GM21825 (cell line): ENCODE measurements around the gene SPAG9.

Experiments
- ATAC-seq: cut with Tn5 transposase; IDR thresholded peaks from one replicate; pipeline ENCODE4 v1.9.1; 2021; ENCODE audit warnings: mild to moderate bottlenecking, moderate library complexity; ENCODE audit not compliant: unreplicated experiment

SPAG9 gene

GRCh38 chr17:50959341-50959740 is 161.3 kb downstream of the SPAG9 start:
- ATAC-seq, result no peak

DNA sequence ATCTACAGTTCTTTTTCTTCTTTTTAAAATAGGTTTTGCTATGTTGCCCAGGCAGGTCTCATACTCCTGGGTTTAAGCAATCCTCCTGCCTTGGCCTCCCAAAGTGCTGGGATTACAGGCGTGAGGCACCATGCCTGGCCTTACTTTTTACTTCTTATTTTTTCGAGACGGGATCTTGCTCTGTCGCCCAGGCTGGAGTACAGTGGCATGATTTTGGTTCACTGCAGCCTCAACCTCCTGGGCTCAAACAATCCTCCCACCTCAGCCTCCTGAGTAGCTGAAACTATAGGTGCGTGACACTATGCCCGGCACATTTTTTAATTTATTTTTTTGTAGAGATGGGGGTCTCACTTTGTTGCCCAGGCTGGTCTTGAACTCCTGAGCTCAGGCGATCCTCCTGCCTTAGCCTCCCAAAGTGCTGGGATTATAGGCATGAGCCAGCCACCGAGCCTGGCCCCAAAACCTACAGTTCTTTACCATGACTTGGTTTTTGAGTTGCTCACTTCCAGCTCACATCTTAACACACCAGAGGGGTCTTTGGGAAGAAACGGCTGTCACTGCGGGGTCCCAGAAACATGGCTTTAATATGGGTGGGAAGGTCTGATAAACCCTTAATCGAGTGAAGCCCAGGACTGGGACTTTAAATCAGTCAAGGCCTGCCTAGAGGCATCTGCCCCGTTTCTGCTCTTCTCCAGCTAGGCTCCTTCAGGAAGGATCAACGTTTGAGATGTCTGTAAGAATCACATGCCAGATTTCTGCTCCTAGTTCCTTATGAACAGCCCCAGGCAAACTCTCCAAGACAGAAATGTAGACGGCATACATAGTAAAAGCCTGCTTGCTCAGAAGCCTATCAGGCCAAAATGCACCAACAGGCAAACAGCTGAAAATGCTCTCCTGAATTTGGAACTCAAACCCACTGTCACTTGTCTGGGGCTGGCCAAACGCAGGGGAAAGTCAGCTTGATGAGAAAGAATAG is 162.8 kb downstream of the SPAG9 start:
- ATAC-seq, result no peak

GRCh38 chr17:50956750-50957523 is 163.7 kb downstream of the SPAG9 start:
- no peak for ATAC-seq

DNA sequence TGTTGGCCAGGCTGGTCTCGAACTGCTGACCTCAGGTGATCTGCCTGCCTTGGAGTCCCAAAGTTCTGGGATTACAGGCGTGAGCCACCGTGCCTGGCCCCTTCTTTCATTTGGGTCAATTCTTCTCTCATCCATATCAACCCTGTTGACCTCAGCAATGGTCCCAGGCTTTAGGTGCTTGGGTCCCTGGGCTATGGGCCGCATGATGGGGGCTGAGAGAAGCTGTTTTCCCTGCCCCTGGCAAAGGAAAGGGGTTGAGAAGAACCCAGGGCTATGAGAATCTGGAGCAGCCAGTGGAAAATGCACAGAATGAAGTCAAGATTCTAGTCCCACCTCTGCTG is 164.3 kb downstream of the SPAG9 start:
- no peak for ATAC-seq

DNA sequence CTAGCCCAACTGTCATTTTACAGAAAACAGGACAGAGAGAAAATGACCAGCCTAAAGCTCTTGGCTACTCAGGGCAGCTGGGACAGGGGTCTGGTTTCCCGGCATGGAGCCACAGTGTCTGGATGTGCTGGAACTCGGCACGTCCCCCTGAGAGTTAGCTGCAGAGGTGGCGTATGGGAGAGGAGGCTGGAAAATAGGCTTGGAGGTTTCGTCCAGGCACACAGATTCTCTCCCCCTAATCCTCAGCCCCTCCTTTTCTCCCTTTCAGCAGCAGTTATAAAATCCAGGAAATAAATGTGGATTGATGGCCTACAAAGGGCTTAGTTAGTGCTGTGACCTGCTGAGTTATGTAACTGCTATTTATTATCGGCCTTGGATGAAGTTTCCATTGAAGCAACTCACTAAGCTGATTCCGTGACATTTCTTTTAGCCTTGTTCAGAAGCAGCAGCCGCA is 165.0 kb downstream of the SPAG9 start:
- no peak for ATAC-seq

- ATAC-seq, result no peak
Observed at GRCh38 chr17:50955160-50955559, 165.5 kb downstream of the SPAG9 start.

DNA sequence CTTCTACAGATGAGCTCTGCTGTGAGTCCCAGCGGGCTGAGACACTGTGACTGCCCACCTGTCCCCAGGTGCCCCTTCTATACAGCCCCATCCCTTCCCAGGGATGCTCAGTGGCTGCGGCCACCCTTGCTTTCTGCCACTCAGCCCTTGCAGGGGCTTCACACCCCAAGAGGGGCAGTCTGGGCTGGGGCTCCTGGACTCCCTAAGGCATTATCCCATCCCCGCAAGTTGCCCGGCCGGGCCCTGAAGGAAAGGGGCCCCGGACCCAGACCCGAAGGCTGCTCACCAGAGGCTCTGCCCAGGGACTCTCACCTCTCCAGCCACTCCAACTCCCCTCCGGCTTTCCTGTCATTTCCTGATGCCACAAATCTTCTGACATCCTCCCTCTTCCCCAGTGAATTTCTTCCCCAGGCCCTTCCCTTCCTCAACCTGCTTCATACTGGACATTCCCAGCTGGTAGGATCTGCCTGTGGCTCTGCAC is 166.0 kb downstream of the SPAG9 start:
- ATAC-seq, result no peak

DNA sequence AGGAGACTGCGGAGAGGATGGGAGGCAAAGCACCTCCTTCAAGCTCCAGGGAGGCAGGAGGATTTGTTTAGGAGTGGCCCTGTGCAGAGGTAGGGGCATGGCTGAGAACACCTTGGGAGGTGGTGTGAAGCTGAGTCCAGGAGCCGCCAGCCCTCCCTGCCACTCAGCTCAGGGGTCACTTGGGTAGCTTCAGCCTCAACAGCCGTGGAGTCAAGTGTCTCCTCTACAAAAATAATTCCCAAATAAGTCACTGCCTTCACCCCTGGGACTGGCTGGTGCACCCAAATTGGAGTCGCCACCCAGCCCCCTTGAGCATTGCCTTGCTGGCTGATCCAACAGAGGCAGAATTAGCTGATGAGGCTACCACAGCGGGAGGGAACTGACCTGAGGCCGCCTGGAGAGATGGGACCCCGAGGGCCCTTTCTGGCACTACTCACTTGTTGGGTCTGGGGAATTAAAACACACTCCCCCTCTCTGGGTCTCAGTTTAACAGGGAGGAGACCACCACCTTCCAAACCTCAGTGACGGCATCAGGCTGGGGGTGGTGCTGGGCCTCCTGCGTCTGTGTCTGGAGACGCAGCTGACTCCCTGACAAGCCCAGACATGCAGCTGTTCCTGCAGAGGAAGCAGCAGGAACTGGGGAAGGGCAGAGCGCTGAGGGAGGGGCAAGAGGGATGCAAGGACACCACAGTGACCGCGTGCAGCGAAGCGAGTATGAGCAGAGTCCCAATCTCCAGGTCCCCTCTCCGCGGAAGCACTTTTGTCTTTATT is 166.7 kb downstream of the SPAG9 start:
- no peak for ATAC-seq

GRCh38 chr17:50953518-50953830 is 167.2 kb downstream of the SPAG9 start:
- ATAC-seq, result no peak

- ATAC-seq, result no peak
Observed at GRCh38 chr17:50952889-50953288, 167.8 kb downstream of the SPAG9 start.

- no peak for ATAC-seq
Observed at GRCh38 chr17:50952013-50952412, 168.7 kb downstream of the SPAG9 start.

- no peak for ATAC-seq
Observed at GRCh38 chr17:50949989-50950877, 170.4 kb downstream of the SPAG9 start.

- ATAC-seq, result no peak
Observed at GRCh38 chr17:50949128-50949988, 171.3 kb downstream of the SPAG9 start.

DNA sequence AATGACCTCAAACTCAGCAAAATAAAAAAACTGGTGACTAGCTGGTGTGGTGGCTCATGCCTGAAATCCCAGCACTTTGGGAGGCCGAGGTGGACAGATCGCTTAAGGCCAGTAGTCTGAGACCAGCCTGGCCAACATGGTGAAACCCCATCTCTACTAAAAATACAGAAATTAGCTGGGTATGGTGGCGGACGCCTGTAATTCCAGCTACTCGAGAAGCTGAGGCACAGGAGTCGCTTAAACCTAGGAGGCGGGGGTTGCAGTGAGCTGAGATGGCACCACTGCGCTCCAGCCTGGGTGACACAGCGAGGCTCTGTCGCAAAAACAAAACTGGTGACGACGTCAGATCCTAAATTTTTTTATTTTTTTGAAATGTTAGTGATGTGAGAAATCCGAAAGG is 172.0 kb downstream of the SPAG9 start:
- ATAC-seq, result no peak

- no peak for ATAC-seq
Observed at GRCh38 chr17:50947782-50948543, 172.7 kb downstream of the SPAG9 start.

- ATAC-seq, result no peak
Observed at GRCh38 chr17:50946891-50947781, 173.5 kb downstream of the SPAG9 start.

DNA sequence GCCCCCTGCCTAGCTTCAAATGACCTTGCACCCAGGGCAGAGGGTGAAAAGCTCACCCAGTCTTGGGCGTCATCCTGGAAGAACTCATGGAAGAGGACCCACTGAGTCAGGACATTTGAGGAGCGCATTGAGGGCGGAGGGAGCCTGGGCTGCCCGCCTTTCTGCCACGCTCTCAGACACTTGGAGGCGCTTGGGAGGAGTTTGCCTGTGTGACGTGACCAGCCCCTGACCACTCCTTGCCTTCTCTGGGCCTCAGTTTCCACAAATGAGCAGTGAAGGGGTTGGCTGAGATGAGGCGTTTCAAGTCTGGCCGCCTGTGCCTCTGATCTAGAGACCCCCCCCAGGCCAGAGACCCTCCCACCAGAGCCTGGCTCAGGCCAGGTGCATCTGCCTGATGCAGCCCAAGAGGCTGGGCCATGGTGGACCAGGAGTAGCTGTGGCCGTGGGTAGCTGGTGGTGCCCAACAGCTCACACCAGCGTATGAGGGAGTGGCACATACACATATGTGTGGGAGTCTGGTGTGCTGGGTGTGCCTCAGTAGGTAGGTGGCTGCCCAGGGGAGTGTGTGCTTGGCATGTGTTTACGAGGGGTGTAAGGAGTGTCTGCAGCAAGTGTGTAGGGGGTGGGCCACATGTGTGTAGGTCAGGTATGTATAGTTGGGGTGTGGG is 174.3 kb downstream of the SPAG9 start:
- no peak for ATAC-seq
